ENCODE measurements around the gene NDUFAF7. TPM values are rescaled to one million over a fixed set of nuclear protein-coding genes. Genes with fewer than 3 reads are reported as not detected.

NDUFAF7 gene
- total and polyA plus RNA-seq, 9 of the 15 experiments (the other 6 are each of a cell fraction or from before 2014, with no cell fraction given) = 14.9 to 41.6 (median 23.9) TPM

DNA sequence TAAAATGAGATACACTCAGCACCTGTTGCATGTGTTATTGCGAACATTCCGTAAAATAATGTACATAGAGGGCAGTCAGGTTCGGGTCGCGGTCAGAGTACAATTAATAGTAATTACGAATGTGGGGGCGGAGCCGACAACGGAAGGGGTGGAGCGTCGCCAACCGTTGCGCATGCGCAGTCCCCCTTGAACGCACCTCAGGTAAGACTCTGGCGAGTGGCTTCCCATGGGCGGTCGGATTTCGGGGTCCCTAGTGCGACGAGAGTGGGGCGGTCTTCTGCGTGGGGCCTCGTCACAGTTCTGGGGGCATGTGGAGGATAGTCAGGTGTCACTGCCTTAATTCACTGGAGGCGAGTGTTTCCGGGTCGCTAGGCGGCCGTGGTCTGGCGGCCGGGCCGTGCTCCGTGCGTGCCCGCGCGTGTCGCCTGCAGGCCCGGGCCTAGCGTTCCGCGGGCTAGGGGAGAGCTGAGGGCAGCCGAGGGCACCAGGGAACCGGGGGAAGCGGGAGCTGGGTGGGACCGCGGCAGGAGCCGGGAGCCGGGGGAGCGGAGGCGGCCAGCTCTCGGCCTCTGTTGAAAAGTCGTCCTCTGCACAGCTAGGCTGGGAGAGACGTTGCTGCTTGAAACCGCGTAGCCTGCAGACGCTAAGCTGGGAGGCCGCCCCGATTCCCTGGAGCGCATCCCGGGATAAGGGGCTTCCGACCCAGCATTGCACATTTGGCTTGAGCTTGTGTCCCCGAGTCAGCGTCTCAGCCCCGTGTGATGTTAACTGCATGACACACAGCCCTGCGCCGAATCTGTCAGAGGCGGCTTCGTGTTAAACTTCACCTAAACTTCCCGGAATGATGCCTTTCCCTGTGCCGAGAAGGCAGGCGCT is 34.9 kb upstream of the NDUFAF7 start, which contains the start of gene CEBPZOS (continued):
- TF ChIP-seq ZFP1 (CRISPR knock-in tag; IDR thresholded peaks at IDR 0.05) = no peak
- peak; percentile 72; the same call in 1 of the 2 replicates for TF ChIP-seq ERF (CRISPR knock-in tag; IDR thresholded peaks at IDR 0.05)
- TF ChIP-seq POLR2B (IDR thresholded peaks at IDR 0.05; ENCODE audit: low read depth, partially characterized antibody) = peak; percentile 95
- peak; percentile 54; the same call in 1 of the 2 replicates for TF ChIP-seq MBD2 (IDR thresholded peaks at IDR 0.05; ENCODE audit: borderline replicate concordance, low read depth)
- TF ChIP-seq, protein P1, sequence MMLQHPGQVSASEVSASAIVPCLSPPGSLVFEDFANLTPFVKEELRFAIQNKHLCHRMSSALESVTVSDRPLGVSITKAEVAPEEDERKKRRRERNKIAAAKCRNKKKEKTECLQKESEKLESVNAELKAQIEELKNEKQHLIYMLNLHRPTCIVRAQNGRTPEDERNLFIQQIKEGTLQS (IDR thresholded peaks at IDR 0.05) = no peak
- TF ChIP-seq, protein P1 (CRISPR knock-in tag; conservative IDR thresholded peaks at IDR 0.05) = 0 out of 2 replicates have a peak, but pooled peaks have one; percentile 19
- TF ChIP-seq, protein P2, sequence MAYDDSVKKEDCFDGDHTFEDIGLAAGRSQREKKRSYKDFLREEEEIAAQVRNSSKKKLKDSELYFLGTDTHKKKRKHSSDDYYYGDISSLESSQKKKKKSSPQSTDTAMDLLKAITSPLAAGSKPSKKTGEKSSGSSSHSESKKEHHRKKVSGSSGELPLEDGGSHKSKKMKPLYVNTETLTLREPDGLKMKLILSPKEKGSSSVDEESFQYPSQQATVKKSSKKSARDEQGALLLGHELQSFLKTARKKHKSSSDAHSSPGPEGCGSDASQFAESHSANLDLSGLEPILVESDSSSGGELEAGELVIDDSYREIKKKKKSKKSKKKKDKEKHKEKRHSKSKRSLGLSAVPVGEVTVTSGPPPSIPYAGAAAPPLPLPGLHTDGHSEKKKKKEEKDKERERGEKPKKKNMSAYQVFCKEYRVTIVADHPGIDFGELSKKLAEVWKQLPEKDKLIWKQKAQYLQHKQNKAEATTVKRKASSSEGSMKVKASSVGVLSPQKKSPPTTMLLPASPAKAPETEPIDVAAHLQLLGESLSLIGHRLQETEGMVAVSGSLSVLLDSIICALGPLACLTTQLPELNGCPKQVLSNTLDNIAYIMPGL (CRISPR knock-in tag; IDR thresholded peaks at IDR 0.05) = peak; percentile 89; the same call in 1 of the 2 replicates
- TF ChIP-seq, protein P3, sequence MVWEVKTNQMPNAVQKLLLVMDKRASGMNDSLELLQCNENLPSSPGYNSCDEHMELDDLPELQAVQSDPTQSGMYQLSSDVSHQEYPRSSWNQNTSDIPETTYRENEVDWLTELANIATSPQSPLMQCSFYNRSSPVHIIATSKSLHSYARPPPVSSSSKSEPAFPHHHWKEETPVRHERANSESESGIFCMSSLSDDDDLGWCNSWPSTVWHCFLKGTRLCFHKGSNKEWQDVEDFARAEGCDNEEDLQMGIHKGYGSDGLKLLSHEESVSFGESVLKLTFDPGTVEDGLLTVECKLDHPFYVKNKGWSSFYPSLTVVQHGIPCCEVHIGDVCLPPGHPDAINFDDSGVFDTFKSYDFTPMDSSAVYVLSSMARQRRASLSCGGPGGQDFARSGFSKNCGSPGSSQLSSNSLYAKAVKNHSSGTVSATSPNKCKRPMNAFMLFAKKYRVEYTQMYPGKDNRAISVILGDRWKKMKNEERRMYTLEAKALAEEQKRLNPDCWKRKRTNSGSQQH (CRISPR knock-in tag; IDR thresholded peaks at IDR 0.05) = 0 out of 2 replicates have a peak, but pooled peaks have one; percentile 55
- peak; percentile 55; the same call in 1 of the 2 replicates for TF ChIP-seq ATF7 (IDR thresholded peaks at IDR 0.05)
- no peak for TF ChIP-seq HOXB6 (CRISPR knock-in tag; IDR thresholded peaks at IDR 0.05; ENCODE audit: borderline replicate concordance)
- TF ChIP-seq FOXP1 (CRISPR knock-in tag; IDR thresholded peaks at IDR 0.05) = peak; percentile 96
- TF ChIP-seq ZC3H11A (IDR thresholded peaks at IDR 0.05; ENCODE audit: low read depth, low read length) = no peak
- TF ChIP-seq, protein P4, sequence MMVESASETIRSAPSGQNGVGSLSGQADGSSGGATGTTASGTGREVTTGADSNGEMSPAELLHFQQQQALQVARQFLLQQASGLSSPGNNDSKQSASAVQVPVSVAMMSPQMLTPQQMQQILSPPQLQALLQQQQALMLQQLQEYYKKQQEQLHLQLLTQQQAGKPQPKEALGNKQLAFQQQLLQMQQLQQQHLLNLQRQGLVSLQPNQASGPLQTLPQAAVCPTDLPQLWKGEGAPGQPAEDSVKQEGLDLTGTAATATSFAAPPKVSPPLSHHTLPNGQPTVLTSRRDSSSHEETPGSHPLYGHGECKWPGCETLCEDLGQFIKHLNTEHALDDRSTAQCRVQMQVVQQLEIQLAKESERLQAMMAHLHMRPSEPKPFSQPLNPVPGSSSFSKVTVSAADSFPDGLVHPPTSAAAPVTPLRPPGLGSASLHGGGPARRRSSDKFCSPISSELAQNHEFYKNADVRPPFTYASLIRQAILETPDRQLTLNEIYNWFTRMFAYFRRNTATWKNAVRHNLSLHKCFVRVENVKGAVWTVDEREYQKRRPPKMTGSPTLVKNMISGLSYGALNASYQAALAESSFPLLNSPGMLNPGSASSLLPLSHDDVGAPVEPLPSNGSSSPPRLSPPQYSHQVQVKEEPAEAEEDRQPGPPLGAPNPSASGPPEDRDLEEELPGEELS (CRISPR knock-in tag; IDR thresholded peaks at IDR 0.05; ENCODE audit: borderline replicate concordance) = peak; percentile 85; the same call in 1 of the 2 replicates
- TF ChIP-seq MEIS2 (IDR thresholded peaks at IDR 0.05; ENCODE audit: partially characterized antibody) = peak; percentile 89
- TF ChIP-seq SAP30 (IDR thresholded peaks at IDR 0.05; ENCODE audit: borderline replicate concordance, insufficient read depth, low read depth, low read length, poor library complexity, severe bottlenecking) = peak; percentile 75
- TF ChIP-seq, protein P5, sequence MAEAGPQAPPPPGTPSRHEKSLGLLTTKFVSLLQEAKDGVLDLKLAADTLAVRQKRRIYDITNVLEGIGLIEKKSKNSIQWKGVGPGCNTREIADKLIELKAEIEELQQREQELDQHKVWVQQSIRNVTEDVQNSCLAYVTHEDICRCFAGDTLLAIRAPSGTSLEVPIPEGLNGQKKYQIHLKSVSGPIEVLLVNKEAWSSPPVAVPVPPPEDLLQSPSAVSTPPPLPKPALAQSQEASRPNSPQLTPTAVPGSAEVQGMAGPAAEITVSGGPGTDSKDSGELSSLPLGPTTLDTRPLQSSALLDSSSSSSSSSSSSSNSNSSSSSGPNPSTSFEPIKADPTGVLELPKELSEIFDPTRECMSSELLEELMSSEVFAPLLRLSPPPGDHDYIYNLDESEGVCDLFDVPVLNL (CRISPR knock-in tag; IDR thresholded peaks at IDR 0.05; ENCODE audit: low read depth) = peak; percentile 78
- 0 out of 2 replicates have a peak, but pooled peaks have one; percentile 60 for TF ChIP-seq NR4A1 (CRISPR knock-in tag; IDR thresholded peaks at IDR 0.05)
- no peak; the same call in 1 of the 2 replicates for TF ChIP-seq NR4A1 (tag; IDR thresholded peaks at IDR 0.05)
- no peak; the same call in 1 of the 2 replicates for TF ChIP-seq ZBTB7A (IDR thresholded peaks at IDR 0.05; ENCODE audit: borderline replicate concordance, control insufficient read depth, low read depth, low read length)

Measured in K562 (cell line).